Calu3 (cell line): ENCODE measurements around the gene FMN1. TPM values are rescaled to one million over a fixed set of nuclear protein-coding genes. Genes with fewer than 3 reads are reported as not detected.
A peak's percentile ranks its signal among the peaks of the same experiment; 100 is the strongest.

Source experiments
- BruUV-seq: library from RNA; stranded (reverse); fragments of 400-500 nt; replicated peaks from 2 replicates; lab custom pipeline; 2021; lab: Mats Ljungman, UMichigan
- CTCF ChIA-PET: fragments of 300-600 bp; sonication (Branson Sonifier 250); formaldehyde crosslinking; loops from one replicate; lab custom pipeline; 2022; ENCODE audit warnings: antibody characterized with exemption; lab: Charles Lee
- DNase-seq: peaks from one replicate; pipeline ENCODE4 v3.0.0; 2022
- H3K27ac Mint-ChIP-seq: one replicate; pipeline ENCODE4 v1.8.0; 2022; ENCODE audit warnings: mixed read lengths; ENCODE audit not compliant: unreplicated experiment
- H3K27me3 Mint-ChIP-seq: one replicate; pipeline ENCODE4 v1.8.0; 2022; ENCODE audit warnings: mixed read lengths; ENCODE audit not compliant: unreplicated experiment
- H3K36me3 Mint-ChIP-seq: one replicate; pipeline ENCODE4 v1.8.0; 2022; ENCODE audit warnings: mild to moderate bottlenecking, moderate library complexity, mixed read lengths; ENCODE audit not compliant: insufficient read depth, unreplicated experiment
- H3K4me1 Mint-ChIP-seq: one replicate; pipeline ENCODE4 v1.8.0; 2022; ENCODE audit warnings: mild to moderate bottlenecking, low read depth, mixed read lengths; ENCODE audit not compliant: unreplicated experiment
- H3K4me3 Mint-ChIP-seq: one replicate; pipeline ENCODE4 v1.8.0; 2022; ENCODE audit warnings: mild to moderate bottlenecking, low read depth, moderate library complexity, mixed read lengths; ENCODE audit not compliant: unreplicated experiment
- H3K9me3 Mint-ChIP-seq: one replicate; pipeline ENCODE4 v1.8.0; 2022; ENCODE audit warnings: low read depth, mixed read lengths; ENCODE audit not compliant: unreplicated experiment
- intact Hi-C: fragments of 100-400 bp; cut with micrococcal nuclease; formaldehyde crosslinking; loops from one replicate; pipeline ENCODE4 v1.10.0; 2022; ENCODE audit not compliant: unreplicated experiment
- total RNA-seq: library from RNA; stranded (reverse); gene quantifications from 2 replicates; pipeline ENCODE4 v1.2.3, GENCODE V29; 2022
- TF ChIP-seq, protein P1 (sequence below): fragments of 200-600 bp; IDR thresholded peaks from one replicate; pipeline ENCODE4 v1.8.0; 2022; ENCODE audit warnings: antibody characterized with exemption; ENCODE audit not compliant: unreplicated experiment

The FMN1 gene
- total RNA-seq, 1 experiment from 2014 or later = 7.1 TPM

DNA sequence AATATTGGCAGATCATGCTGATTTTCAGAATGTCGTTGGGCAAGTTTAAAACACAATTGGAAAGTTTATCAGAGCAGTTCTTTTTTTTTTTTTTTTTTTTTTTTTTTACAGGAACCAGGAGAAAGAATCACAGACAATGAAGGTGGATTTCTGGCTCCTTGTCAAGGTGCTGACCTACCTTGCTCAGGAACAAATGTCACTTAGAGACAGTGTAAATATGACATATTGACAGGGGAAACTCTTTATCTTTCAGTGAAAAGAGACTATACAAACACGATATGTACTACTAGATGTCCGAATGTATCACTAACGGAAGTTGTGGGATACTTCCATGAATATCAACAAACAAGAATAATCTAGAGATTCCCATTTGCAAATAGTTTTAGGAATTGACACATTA is 237.3 kb downstream of the FMN1 start:
- TF ChIP-seq, protein P1, sequence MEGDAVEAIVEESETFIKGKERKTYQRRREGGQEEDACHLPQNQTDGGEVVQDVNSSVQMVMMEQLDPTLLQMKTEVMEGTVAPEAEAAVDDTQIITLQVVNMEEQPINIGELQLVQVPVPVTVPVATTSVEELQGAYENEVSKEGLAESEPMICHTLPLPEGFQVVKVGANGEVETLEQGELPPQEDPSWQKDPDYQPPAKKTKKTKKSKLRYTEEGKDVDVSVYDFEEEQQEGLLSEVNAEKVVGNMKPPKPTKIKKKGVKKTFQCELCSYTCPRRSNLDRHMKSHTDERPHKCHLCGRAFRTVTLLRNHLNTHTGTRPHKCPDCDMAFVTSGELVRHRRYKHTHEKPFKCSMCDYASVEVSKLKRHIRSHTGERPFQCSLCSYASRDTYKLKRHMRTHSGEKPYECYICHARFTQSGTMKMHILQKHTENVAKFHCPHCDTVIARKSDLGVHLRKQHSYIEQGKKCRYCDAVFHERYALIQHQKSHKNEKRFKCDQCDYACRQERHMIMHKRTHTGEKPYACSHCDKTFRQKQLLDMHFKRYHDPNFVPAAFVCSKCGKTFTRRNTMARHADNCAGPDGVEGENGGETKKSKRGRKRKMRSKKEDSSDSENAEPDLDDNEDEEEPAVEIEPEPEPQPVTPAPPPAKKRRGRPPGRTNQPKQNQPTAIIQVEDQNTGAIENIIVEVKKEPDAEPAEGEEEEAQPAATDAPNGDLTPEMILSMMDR = no peak
- Mint-ChIP-seq H3K27ac (no peak overlapping the region), H3K27me3 (no peaks in the 10 kb centered on the region), H3K4me1 (no peaks in the 10 kb centered on the region), H3K4me3 (no peak overlapping the region), H3K9me3 (no peaks in the 10 kb centered on the region), H3K36me3 (no peaks in the 10 kb centered on the region)
- CTCF ChIA-PET = no interaction called here
- DNase-seq = no peak
- intact Hi-C loops = loop anchor here (10.0 kb wide), 1 partner anchor 112 kb away; no protein-coding TSS in a partner anchor
- BruUV-seq = no TSS peak

GRCh38 chr15:32956711-32957110 is 237.8 kb downstream of the FMN1 start:
- Mint-ChIP-seq H3K27ac (no peak overlapping the region), H3K4me1 (no peaks in the 10 kb centered on the region), H3K4me3 (no peak overlapping the region), H3K9me3 (no peaks in the 10 kb centered on the region), H3K27me3 (no peaks in the 10 kb centered on the region), H3K36me3 (no peaks in the 10 kb centered on the region)
- TF ChIP-seq, protein P1 = no peak
- BruUV-seq = no TSS peak
- no peak for DNase-seq
- intact Hi-C loops = loop anchor here (10.0 kb wide), 1 partner anchor 112 kb away; no protein-coding TSS in a partner anchor
- CTCF ChIA-PET = no interaction called here

DNA sequence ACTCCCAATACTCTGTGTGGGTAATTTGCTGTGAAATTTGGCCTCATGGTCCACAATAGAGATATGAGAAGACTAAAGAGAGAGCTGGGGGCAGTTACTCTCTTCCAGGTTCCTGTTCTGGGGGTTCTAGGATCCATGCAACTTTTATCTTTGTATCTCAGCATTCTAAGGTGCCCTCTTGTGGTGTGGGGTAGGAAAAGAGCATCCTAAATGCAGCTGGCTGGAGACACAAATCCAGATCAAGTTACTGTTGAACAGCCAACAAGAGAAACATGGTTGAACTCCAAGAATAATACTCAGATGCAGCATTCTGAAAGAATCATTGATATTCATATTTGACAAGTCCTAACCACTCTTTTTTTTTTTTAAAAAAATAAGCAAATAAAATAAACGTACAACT is 238.5 kb downstream of the FMN1 start:
- no TSS peak for BruUV-seq
- H3K36me3 Mint-ChIP-seq = no peaks in the 10 kb centered on the region
- H3K27ac Mint-ChIP-seq = no peak overlapping the region
- no peaks in the 10 kb centered on the region for H3K9me3 Mint-ChIP-seq
- H3K4me3 Mint-ChIP-seq = no peak overlapping the region
- intact Hi-C loops = loop anchor here (10.0 kb wide), 1 partner anchor 111 kb away; no protein-coding TSS in a partner anchor
- no peaks in the 10 kb centered on the region for H3K27me3 Mint-ChIP-seq
- no peaks in the 10 kb centered on the region for H3K4me1 Mint-ChIP-seq
- TF ChIP-seq, protein P1 = no peak
- peak; percentile 0 for DNase-seq
- CTCF ChIA-PET = no interaction called here

GRCh38 chr15:32953533-32953910 is 241.0 kb downstream of the FMN1 start:
- DNase-seq = no peak
- no peak overlapping the region for H3K4me3 Mint-ChIP-seq
- H3K4me1 Mint-ChIP-seq = no peaks in the 10 kb centered on the region
- CTCF ChIA-PET = no interaction called here
- H3K36me3 Mint-ChIP-seq = no peaks in the 10 kb centered on the region
- H3K27me3 Mint-ChIP-seq = no peaks in the 10 kb centered on the region
- TF ChIP-seq, protein P1 = no peak
- H3K27ac Mint-ChIP-seq = no peak overlapping the region
- intact Hi-C loops = loop anchor here (10.0 kb wide), 1 partner anchor 109 kb away; no protein-coding TSS in a partner anchor
- no TSS peak for BruUV-seq
- H3K9me3 Mint-ChIP-seq = no peaks in the 10 kb centered on the region
